Measurements from ENCODE around the gene CAMK2B. TPM values are rescaled to one million over a fixed set of nuclear protein-coding genes. Genes with fewer than 3 reads are reported as not detected.
A peak's percentile ranks its signal among the peaks of the same experiment; 100 is the strongest.

The CAMK2B gene
- total and polyA plus RNA-seq, 9 donors = 3.1 to 13.9 (median 10.1) TPM

- WGBS (ENCODE audit: insufficient coverage) = 75% methylated on average over 11 of the region's 15 CpGs
- Histone ChIP-seq H3K4me3 (ENCODE audit: low read length) (no peak overlapping the region), H3K4me1 (ENCODE audit: control insufficient read depth, insufficient read depth, low read length) (peaks cover 7% of the 10 kb centered on the region), H3K36me3 (ENCODE audit: control insufficient read depth, insufficient read depth, low read length) (no peaks in the 10 kb centered on the region), H3K27ac (ENCODE audit: low read length) (no peak overlapping the region), H3K9me3 (replicated peaks; ENCODE audit: control insufficient read depth, low read depth, low read length) (no peaks in the 10 kb centered on the region), H3K27me3 (ENCODE audit: control insufficient read depth, insufficient read depth, low read length) (no peaks in the 10 kb centered on the region)
- DNase-seq = no peak
These were observed 43.4 kb downstream of the CAMK2B start for GRCh38 chr7:44281811-44282600.

DNA sequence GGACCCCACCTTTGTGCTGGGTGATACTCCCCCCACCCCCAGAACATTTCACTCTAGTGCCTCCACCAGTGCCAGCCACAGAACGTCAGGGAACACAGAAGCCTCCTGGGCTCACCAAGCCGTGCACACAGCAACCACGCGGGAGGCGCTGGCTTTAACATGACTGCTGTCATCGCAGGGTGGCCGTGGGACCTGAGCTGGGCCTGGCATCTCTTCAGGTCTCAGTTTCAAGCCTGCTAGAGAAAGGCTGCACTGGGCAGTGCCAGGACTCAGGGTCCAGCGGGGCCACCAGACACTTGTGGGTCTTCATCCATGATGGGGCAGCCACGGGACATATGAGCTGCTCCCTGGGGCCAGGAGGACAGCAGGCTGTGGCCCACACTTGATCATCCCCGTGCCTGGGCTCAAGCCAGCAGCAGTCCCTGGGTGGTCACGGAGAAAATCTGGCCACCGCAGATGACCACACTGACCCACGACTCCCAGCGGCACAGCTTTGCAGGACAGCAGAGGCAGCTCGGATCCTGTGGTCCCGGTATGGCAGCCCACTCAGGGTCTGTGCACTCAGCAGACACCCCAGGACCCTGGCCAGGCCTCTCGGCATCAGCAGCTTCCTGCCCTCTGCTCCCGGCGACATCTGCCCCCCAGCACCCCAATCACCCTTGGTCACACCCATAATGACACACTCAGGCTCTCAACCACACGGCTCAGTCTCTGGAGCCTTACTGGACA lies 44.2 kb downstream of the CAMK2B start:
- WGBS (ENCODE audit: insufficient coverage) = 76% methylated on average over 20 of the region's 20 CpGs
- H3K4me1 ChIP-seq (ENCODE audit: control insufficient read depth, insufficient read depth, low read length) = peaks cover 11% of the 10 kb centered on the region
- no peak for DNase-seq
- H3K36me3 ChIP-seq (ENCODE audit: control insufficient read depth, insufficient read depth, low read length) = no peaks in the 10 kb centered on the region
- H3K27ac ChIP-seq (ENCODE audit: low read length) = no peak overlapping the region
- no peaks in the 10 kb centered on the region for H3K9me3 ChIP-seq (replicated peaks; ENCODE audit: control insufficient read depth, low read depth, low read length)
- no peaks in the 10 kb centered on the region for H3K27me3 ChIP-seq (ENCODE audit: control insufficient read depth, insufficient read depth, low read length)
- no peak overlapping the region for H3K4me3 ChIP-seq (ENCODE audit: low read length)

DNA sequence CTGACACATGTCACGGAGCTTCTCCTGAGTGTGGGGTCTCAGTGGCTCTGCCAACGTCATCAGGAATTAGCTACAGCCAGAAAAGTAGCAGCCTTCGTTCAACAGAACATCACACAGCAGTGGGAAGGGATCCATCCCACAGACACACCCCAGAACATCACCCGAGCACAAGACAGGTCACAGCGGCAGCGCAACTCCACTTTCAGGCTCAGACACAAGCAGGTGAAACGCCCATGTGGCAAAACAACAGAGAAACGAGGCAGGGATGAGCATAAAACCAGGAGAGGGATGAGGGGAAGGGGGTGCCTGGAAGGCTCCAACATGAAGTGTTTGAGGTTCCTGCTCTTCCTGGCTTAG lies 44.8 kb downstream of the CAMK2B start:
- H3K36me3 ChIP-seq (ENCODE audit: control insufficient read depth, insufficient read depth, low read length) = no peaks in the 10 kb centered on the region
- WGBS (ENCODE audit: insufficient coverage) = 60% methylated on average over 5 of the region's 8 CpGs
- no peak overlapping the region for H3K4me3 ChIP-seq (ENCODE audit: low read length)
- H3K9me3 ChIP-seq (replicated peaks; ENCODE audit: control insufficient read depth, low read depth, low read length) = no peaks in the 10 kb centered on the region
- H3K27ac ChIP-seq (ENCODE audit: low read length) = no peak overlapping the region
- no peak for DNase-seq
- H3K27me3 ChIP-seq (ENCODE audit: control insufficient read depth, insufficient read depth, low read length) = no peaks in the 10 kb centered on the region
- H3K4me1 ChIP-seq (ENCODE audit: control insufficient read depth, insufficient read depth, low read length) = peaks cover 16% of the 10 kb centered on the region

- no peaks in the 10 kb centered on the region for H3K9me3 ChIP-seq (replicated peaks; ENCODE audit: control insufficient read depth, low read depth, low read length)
- peaks cover 17% of the 10 kb centered on the region for H3K4me1 ChIP-seq (ENCODE audit: control insufficient read depth, insufficient read depth, low read length)
- no peak overlapping the region for H3K27ac ChIP-seq (ENCODE audit: low read length)
- no peak for DNase-seq
- no peaks in the 10 kb centered on the region for H3K36me3 ChIP-seq (ENCODE audit: control insufficient read depth, insufficient read depth, low read length)
- no peak overlapping the region for H3K4me3 ChIP-seq (ENCODE audit: low read length)
- WGBS (ENCODE audit: insufficient coverage) = 88% methylated on average over 3 of the region's 15 CpGs
- H3K27me3 ChIP-seq (ENCODE audit: control insufficient read depth, insufficient read depth, low read length) = no peaks in the 10 kb centered on the region
These were observed 45.5 kb downstream of the CAMK2B start for GRCh38 chr7:44279731-44280505.

DNA sequence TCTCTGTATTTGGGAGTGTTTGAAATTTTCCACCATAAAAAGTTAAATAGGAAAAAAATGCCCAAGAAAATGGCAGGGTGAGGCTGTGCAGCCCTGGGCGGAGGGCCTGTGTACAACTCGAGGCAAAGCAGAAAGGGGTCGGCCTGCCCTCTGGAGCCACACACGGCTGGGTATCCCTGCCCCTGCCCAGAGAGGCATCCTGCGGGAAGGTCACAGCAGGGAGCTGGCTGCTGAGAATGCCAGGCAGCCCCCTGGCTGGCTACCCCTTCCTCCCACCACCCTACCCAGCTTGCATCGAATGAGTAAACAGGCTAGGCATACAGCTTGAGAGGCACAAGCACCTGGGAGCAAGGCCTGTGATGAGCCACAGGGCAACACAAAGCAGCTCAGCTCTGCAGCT lies 46.1 kb downstream of the CAMK2B start:
- Histone ChIP-seq H3K4me3 (ENCODE audit: low read length) (no peak overlapping the region), H3K27me3 (ENCODE audit: control insufficient read depth, insufficient read depth, low read length) (no peaks in the 10 kb centered on the region), H3K36me3 (ENCODE audit: control insufficient read depth, insufficient read depth, low read length) (no peaks in the 10 kb centered on the region), H3K9me3 (replicated peaks; ENCODE audit: control insufficient read depth, low read depth, low read length) (no peaks in the 10 kb centered on the region), H3K27ac (ENCODE audit: low read length) (no peak overlapping the region), H3K4me1 (ENCODE audit: control insufficient read depth, insufficient read depth, low read length) (peaks cover 16% of the 10 kb centered on the region)
- 63% methylated on average over 6 of the region's 6 CpGs for WGBS (ENCODE audit: insufficient coverage)
- no peak for DNase-seq

DNA sequence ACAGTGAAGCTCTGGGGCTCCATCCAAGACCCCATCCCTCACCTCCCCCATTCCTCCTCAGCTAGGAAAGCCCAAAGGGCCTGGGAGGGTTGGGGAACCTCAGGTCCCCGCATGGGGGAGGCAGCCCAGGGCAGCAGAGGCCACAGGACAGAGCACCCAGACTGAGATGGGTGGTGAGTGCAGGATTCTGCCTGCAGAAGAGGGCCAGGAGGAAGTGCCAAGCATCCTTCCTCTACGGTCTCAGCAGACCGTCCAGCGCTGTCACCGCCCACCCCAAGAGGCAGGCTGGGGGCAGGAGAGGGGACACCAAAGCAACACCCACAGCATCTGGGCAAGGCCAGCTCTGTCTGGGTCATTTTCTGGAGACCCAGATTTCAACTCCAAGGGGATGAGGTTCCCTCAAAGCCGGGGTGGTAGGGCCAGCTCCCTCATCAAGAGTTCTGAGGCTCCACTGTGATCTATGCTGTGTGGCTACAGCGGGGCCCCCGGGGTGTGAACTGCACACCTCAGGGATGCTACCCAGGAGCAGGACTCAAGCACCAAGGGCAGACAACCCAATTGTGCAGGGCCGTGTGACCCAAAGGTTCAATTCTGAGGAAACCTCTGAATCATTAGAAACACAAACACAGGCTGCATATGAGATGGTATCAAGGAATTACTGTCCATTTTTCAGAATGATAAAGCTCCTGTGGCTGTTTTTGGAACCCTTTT lies 46.8 kb downstream of the CAMK2B start:
- Histone ChIP-seq H3K27me3 (ENCODE audit: control insufficient read depth, insufficient read depth, low read length) (no peaks in the 10 kb centered on the region), H3K9me3 (replicated peaks; ENCODE audit: control insufficient read depth, low read depth, low read length) (no peaks in the 10 kb centered on the region), H3K4me1 (ENCODE audit: control insufficient read depth, insufficient read depth, low read length) (peaks cover 10% of the 10 kb centered on the region), H3K36me3 (ENCODE audit: control insufficient read depth, insufficient read depth, low read length) (no peaks in the 10 kb centered on the region), H3K4me3 (ENCODE audit: low read length) (no peak overlapping the region), H3K27ac (ENCODE audit: low read length) (no peak overlapping the region)
- DNase-seq = no peak
- 71% methylated on average over 9 of the region's 9 CpGs for WGBS (ENCODE audit: insufficient coverage)

GRCh38 chr7:44277851-44278250 lies 47.5 kb downstream of the CAMK2B start:
- H3K27ac ChIP-seq (ENCODE audit: low read length) = no peak overlapping the region
- WGBS (ENCODE audit: insufficient coverage) = 65% methylated on average over 8 of the region's 8 CpGs

GRCh38 chr7:44277391-44277790 lies 48.0 kb downstream of the CAMK2B start:
- no peak for DNase-seq
- no peaks in the 10 kb centered on the region for H3K27me3 ChIP-seq (ENCODE audit: control insufficient read depth, insufficient read depth, low read length)
- peaks cover 10% of the 10 kb centered on the region for H3K4me1 ChIP-seq (ENCODE audit: control insufficient read depth, insufficient read depth, low read length)
- WGBS (ENCODE audit: insufficient coverage) = 84% methylated on average over 8 of the region's 11 CpGs
- no peaks in the 10 kb centered on the region for H3K36me3 ChIP-seq (ENCODE audit: control insufficient read depth, insufficient read depth, low read length)
- H3K9me3 ChIP-seq (replicated peaks; ENCODE audit: control insufficient read depth, low read depth, low read length) = no peaks in the 10 kb centered on the region
- no peak overlapping the region for H3K4me3 ChIP-seq (ENCODE audit: low read length)
- H3K27ac ChIP-seq (ENCODE audit: low read length) = no peak overlapping the region

More at GRCh38 chr7:44277851-44278250, 47.5 kb downstream of the CAMK2B start:
- Histone ChIP-seq H3K4me3 (ENCODE audit: low read length) (no peak overlapping the region), H3K4me1 (ENCODE audit: control insufficient read depth, insufficient read depth, low read length) (peaks cover 10% of the 10 kb centered on the region), H3K9me3 (replicated peaks; ENCODE audit: control insufficient read depth, low read depth, low read length) (no peaks in the 10 kb centered on the region), H3K36me3 (ENCODE audit: control insufficient read depth, insufficient read depth, low read length) (no peaks in the 10 kb centered on the region), H3K27me3 (ENCODE audit: control insufficient read depth, insufficient read depth, low read length) (no peaks in the 10 kb centered on the region)
- DNase-seq = peak; percentile 30

GRCh38 chr7:44276571-44277221 lies 48.7 kb downstream of the CAMK2B start:
- DNase-seq = no peak
- WGBS (ENCODE audit: insufficient coverage) = 88% methylated on average over 14 of the region's 20 CpGs
- Histone ChIP-seq H3K4me3 (ENCODE audit: low read length) (no peak overlapping the region), H3K27ac (ENCODE audit: low read length) (no peak overlapping the region), H3K36me3 (ENCODE audit: control insufficient read depth, insufficient read depth, low read length) (no peaks in the 10 kb centered on the region), H3K4me1 (ENCODE audit: control insufficient read depth, insufficient read depth, low read length) (peaks cover 10% of the 10 kb centered on the region), H3K27me3 (ENCODE audit: control insufficient read depth, insufficient read depth, low read length) (no peaks in the 10 kb centered on the region), H3K9me3 (replicated peaks; ENCODE audit: control insufficient read depth, low read depth, low read length) (no peaks in the 10 kb centered on the region)
